HCT116 (cell line): Measurements from ENCODE around the gene EIF4E2. TPM values are rescaled to one million over a fixed set of nuclear protein-coding genes. Genes with fewer than 3 reads are reported as not detected.

Experiments
- ATAC-seq: fragments of 200-7000 bp; cut with Tn5 transposase; 2 replicates; pipeline ENCODE4 v1.9.1; 2020; ENCODE audit warnings: mild to moderate bottlenecking, moderate library complexity
- BruUV-seq: library from RNA; stranded (reverse); fragments of 400-500 nt; replicated peaks from 2 replicates; lab custom pipeline; 2021; lab: Mats Ljungman, UMichigan
- CTCF ChIA-PET: fragments of 300-600 bp; sonication (Branson Sonifier 250); formaldehyde crosslinking; loops from one replicate; lab custom pipeline; 2021; ENCODE audit warnings: antibody characterized with exemption; lab: Charles Lee
- POLR2A ChIA-PET: fragments of 300-600, 350-600 bp; sonication (Branson Sonifier 250); formaldehyde crosslinking; loops from one replicate; lab custom pipeline; 2021; ENCODE audit warnings: antibody characterized with exemption; lab: Charles Lee
- RAD21 ChIA-PET, 2 experiments: fragments of 300-600 bp; sonication (Branson Sonifier 250); formaldehyde crosslinking; loops; one replicate each; lab custom pipeline; 2023; ENCODE audit warnings: low total read pairs in 2 of 2; ENCODE audit not compliant: uncharacterized antibody in 2 of 2, unreplicated experiment in 2 of 2, low non-redundant PET in 1 of 2; lab: Charles Lee
- DNase-seq: peaks from one replicate; pipeline ENCODE4 v3.0.0-alpha.2; 2010; ENCODE audit warnings: low read depth, low spot score
- H2AFZ ChIP-seq: fragments of 200-600 bp; shearing (Covaris generic), sonication (generic); 2 replicates; pipeline ENCODE4 v1.6.1; 2017; ENCODE audit warnings: low read depth, mixed run types, mixed read lengths, antibody characterized with exemption, low read length; ENCODE audit not compliant: poor library complexity, severe bottlenecking
- H3K27ac ChIP-seq: 2 replicates; pipeline ENCODE4 v1.5.1; 2012; ENCODE audit warnings: low read depth, low read length
- H3K27me3 ChIP-seq: fragments of 200-600 bp; sonication (generic); 2 replicates; pipeline ENCODE4 v1.6.1; 2016; ENCODE audit warnings: mixed run types, low read length, mixed read lengths; ENCODE audit not compliant: insufficient read depth
- H3K36me3 ChIP-seq, 2 experiments: fragments of 200-500 bp in 1 of 2; fragments of 200-600 bp in 1 of 2; sonication (Bioruptor generic) in 1 of 2; sonication (generic) in 1 of 2; 2 replicates each; pipeline versions ENCODE4 v1.5.1 to v1.6.1; 2014 to 2016; ENCODE audit warnings: low read length in 2 of 2, inconsistent platforms in 1 of 2, mixed read lengths in 1 of 2, mixed run types in 1 of 2; ENCODE audit not compliant: insufficient read depth in 2 of 2, control insufficient read depth in 1 of 2
- H3K4me1 ChIP-seq, 2 experiments: fragments of 200-600 bp in 1 of 2; sonication (generic) in 1 of 2; 2 replicates each; pipeline versions ENCODE4 v1.5.1 to v1.6.1; 2012 to 2017; ENCODE audit warnings: low read length in 2 of 2, inconsistent platforms in 1 of 2, mild to moderate bottlenecking in 1 of 2, mixed read lengths in 1 of 2, mixed run types in 1 of 2, moderate library complexity in 1 of 2; ENCODE audit not compliant: insufficient read depth in 2 of 2, control insufficient read depth in 1 of 2
- H3K4me2 ChIP-seq: fragments of 200-600 bp; sonication (generic); 2 replicates; pipeline ENCODE4 v1.6.1; 2017; ENCODE audit warnings: mixed run types, low read length, mixed read lengths
- H3K4me3 ChIP-seq, 2 experiments: fragments of 200-600 bp in 1 of 2; sonication (generic) in 1 of 2; replicated peaks in 1 of 2; 2 replicates each; pipeline ENCODE4 v1.5.1; 2011 to 2016; ENCODE audit warnings: low read length in 2 of 2, control low read depth in 1 of 2, low read depth in 1 of 2, mild to moderate bottlenecking in 1 of 2, mixed read lengths in 1 of 2, mixed run types in 1 of 2
- H3K79me2 ChIP-seq: fragments of 200-600 bp; sonication (generic); 2 replicates; pipeline ENCODE4 v1.6.1; 2017; ENCODE audit warnings: mild to moderate bottlenecking, mixed run types, low read length, moderate library complexity, mixed read lengths; ENCODE audit not compliant: insufficient read depth
- H3K9ac ChIP-seq: fragments of 200-600 bp; sonication (generic); 2 replicates; pipeline ENCODE4 v1.6.1; 2016; ENCODE audit warnings: low read length, mixed read lengths
- H3K9me2 ChIP-seq: fragments of 200-600 bp; sonication (generic), shearing (Covaris generic); 2 replicates; pipeline ENCODE4 v1.6.1; 2017; ENCODE audit warnings: mixed run types, mild to moderate bottlenecking, moderate library complexity; ENCODE audit not compliant: insufficient read depth
- H3K9me3 ChIP-seq, 2 experiments: fragments of 200-500 bp in 1 of 2; fragments of 200-600 bp in 1 of 2; sonication (Bioruptor generic) in 1 of 2; sonication (generic) in 1 of 2; 2 replicates each; pipeline ENCODE4 v1.6.1; 2014 to 2017; ENCODE audit warnings: low read length in 2 of 2, mixed read lengths in 2 of 2, inconsistent platforms in 1 of 2, low read depth in 1 of 2, mild to moderate bottlenecking in 1 of 2, mixed run types in 1 of 2, moderate library complexity in 1 of 2; ENCODE audit not compliant: control insufficient read depth in 1 of 2, insufficient read depth in 1 of 2
- H4K20me1 ChIP-seq: fragments of 200-600 bp; sonication (generic), shearing (Covaris generic); 2 replicates; pipeline ENCODE4 v1.6.1; 2017; ENCODE audit warnings: mixed run types, mild to moderate bottlenecking, moderate library complexity; ENCODE audit not compliant: insufficient read depth
- CBX3 ChIP-seq: IDR thresholded peaks from 2 replicates; pipeline ENCODE4 v1.6.1; 2012; ENCODE audit warnings: low read depth
- CEBPB ChIP-seq: IDR thresholded peaks from 2 replicates; pipeline ENCODE4 v1.6.1; 2012; ENCODE audit warnings: low read depth
- CTCF ChIP-seq, 3 experiments: fragments of 200-600 bp in 1 of 3; sonication (generic) in 1 of 3; IDR thresholded peaks in 2 of 3; conservative IDR thresholded peaks in 1 of 3; 2 replicates each; pipeline ENCODE4 v1.5.1; 2012 to 2017; ENCODE audit warnings: low read depth in 2 of 3, low read length in 2 of 3, antibody characterized with exemption in 1 of 3, borderline replicate concordance in 1 of 3, control low read depth in 1 of 3, mild to moderate bottlenecking in 1 of 3, mixed read lengths in 1 of 3, mixed run types in 1 of 3, moderate library complexity in 1 of 3; ENCODE audit not compliant: insufficient read depth in 1 of 3
- EGR1 ChIP-seq: IDR thresholded peaks from 2 replicates; pipeline ENCODE4 v1.6.1; 2012; ENCODE audit warnings: low read depth
- ELF1 ChIP-seq: IDR thresholded peaks from 2 replicates; pipeline ENCODE4 v1.6.1; 2012; ENCODE audit warnings: low read depth, borderline replicate concordance
- EZH2 ChIP-seq: fragments of 200-600 bp; sonication (generic); IDR thresholded peaks from 2 replicates; pipeline ENCODE4 v1.6.1; 2017; ENCODE audit warnings: antibody characterized with exemption, mixed run types
- EZH2phosphoT487 ChIP-seq: fragments of 200-600 bp; IDR thresholded peaks from 2 replicates; pipeline ENCODE4 v1.6.1; 2018; ENCODE audit warnings: antibody characterized with exemption, borderline replicate concordance
- MAX ChIP-seq: IDR thresholded peaks from 2 replicates; pipeline ENCODE4 v1.6.1; 2012
- POLR2A ChIP-seq: IDR thresholded peaks from 2 replicates; pipeline ENCODE4 v1.7.0; 2011; ENCODE audit warnings: borderline replicate concordance; ENCODE audit not compliant: insufficient read depth, insufficient read length; ENCODE audit errors: extremely low read depth
- RAD21 ChIP-seq: IDR thresholded peaks from 2 replicates; pipeline ENCODE4 v1.6.1; 2012; ENCODE audit warnings: low read depth, mild to moderate bottlenecking
- REST ChIP-seq: IDR thresholded peaks from 2 replicates; pipeline ENCODE4 v1.6.1; 2012; ENCODE audit warnings: low read depth
- SIN3A ChIP-seq: IDR thresholded peaks from 2 replicates; pipeline ENCODE4 v1.6.1; 2012; ENCODE audit warnings: low read depth
- SP1 ChIP-seq: IDR thresholded peaks from 2 replicates; pipeline ENCODE4 v1.6.1; 2012; ENCODE audit warnings: low read depth
- SRF ChIP-seq: IDR thresholded peaks from 2 replicates; pipeline ENCODE4 v1.6.1; 2012; ENCODE audit warnings: low read depth
- ZBTB33 ChIP-seq: IDR thresholded peaks from 2 replicates; pipeline ENCODE4 v1.6.1; 2011; ENCODE audit warnings: mild to moderate bottlenecking, low read length, moderate library complexity; ENCODE audit not compliant: insufficient replicate concordance; ENCODE audit errors: extremely low read depth
- ZFX ChIP-seq: fragments of 450-650 bp; IDR thresholded peaks from 2 replicates; pipeline ENCODE4 v1.6.1; 2017
- intact Hi-C: fragments of 100-400 bp; cut with micrococcal nuclease; formaldehyde crosslinking; loops from 2 replicates; pipeline ENCODE4 v1.10.0; 2022
- total RNA-seq: library from RNA; stranded (reverse); gene quantifications from one replicate; pipeline ENCODE4 v1.2.1, GENCODE V29; 2021; ENCODE audit not compliant: unreplicated experiment

Gene EIF4E2
- total RNA-seq, 1 experiment from 2014 or later: 58.6 TPM

- no peak overlapping the region for H2AFZ ChIP-seq
- H3K4me3 ChIP-seq: no peak overlapping the region
- POLR2A ChIA-PET: no interaction called here
- RAD21 ChIA-PET: no interaction called here
- no peak overlapping the region for H3K4me2 ChIP-seq
- no peaks in the 10 kb centered on the region for H3K27me3 ChIP-seq
- H3K4me1 ChIP-seq: 0 out of 4 replicates have a peak, but pooled peaks cover 0 to 3% of the 10 kb centered on the region in 2 experiments
- peaks cover 2 to 10% of the 10 kb centered on the region in 2 experiments; a peak in 2 of 4 replicates for H3K36me3 ChIP-seq
- ATAC-seq (no peak), DNase-seq (no peak)
- CTCF ChIA-PET: no interaction called here
- H3K9me3 ChIP-seq: no peaks in the 10 kb centered on the region; a peak in 1 of 4 replicates
- no peak overlapping the region for H3K27ac ChIP-seq
- no peaks in the 10 kb centered on the region for H4K20me1 ChIP-seq
- no peaks in the 10 kb centered on the region for H3K9me2 ChIP-seq
- TF ChIP-seq REST: no peak
- TF ChIP-seq EZH2phosphoT487: no peak
- TF ChIP-seq SRF: no peak
- TF ChIP-seq MAX: no peak
- TF ChIP-seq ZBTB33: no peak
- TF ChIP-seq SIN3A: no peak
- no peak for TF ChIP-seq ZFX
- TF ChIP-seq EGR1: no peak
- no peak for TF ChIP-seq CBX3
- no peak for TF ChIP-seq ELF1
- no peak for TF ChIP-seq POLR2A
- no peak for TF ChIP-seq EZH2
- TF ChIP-seq SP1: no peak
- TF ChIP-seq CEBPB: no peak
- TF ChIP-seq CTCF (IDR thresholded peaks at IDR 0.05 in 2 of 3, conservative IDR thresholded peaks at IDR 0.05 in 1 of 3; ENCODE audit: borderline replicate concordance in 1 of 3, insufficient read depth in 1 of 3, low read depth in 2 of 3, low read length in 2 of 3): no peak
- no peak for TF ChIP-seq RAD21
- H3K9ac ChIP-seq: no peak overlapping the region
- intact Hi-C loops: no loop called here
- peaks cover 15% of the 10 kb centered on the region for H3K79me2 ChIP-seq
- BruUV-seq: no TSS peak
Observed at GRCh38 chr2:232543491-232543890, 7.0 kb upstream of the EIF4E2 start.
